Measurements from ENCODE around the gene FLNB.

- TF ChIP-seq POLR2A (IDR thresholded peaks at IDR 0.05; ENCODE audit: low read length) = no peak
- no peak for TF ChIP-seq GATA1 (IDR thresholded peaks at IDR 0.05; ENCODE audit: low read depth, low read length)
Observed at GRCh38 chr3:58090351-58090750, 82.1 kb downstream of the FLNB start.
